ENCODE measurements around the gene GABPB2.

DNA sequence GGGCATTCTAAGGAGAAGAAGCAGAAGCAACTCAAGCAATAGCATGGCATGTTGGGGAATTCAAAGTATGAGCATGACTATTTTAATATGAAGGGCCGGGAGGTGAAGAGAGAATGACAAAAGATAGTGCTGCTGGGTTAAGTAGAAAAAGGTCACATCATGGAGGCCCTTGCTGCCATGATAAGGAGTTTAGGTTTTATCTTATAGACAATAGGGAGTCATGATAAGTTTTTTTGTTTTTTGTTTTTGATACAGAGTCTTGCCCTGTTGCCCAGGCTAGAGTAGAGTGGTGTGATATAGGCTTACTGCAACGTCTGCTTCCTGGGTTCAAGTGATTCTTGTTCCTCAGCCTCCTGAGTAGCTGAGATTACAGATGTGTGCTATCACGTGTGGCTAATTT, 31.0 kb upstream of the GABPB2 start:
- no peak for TF ChIP-seq YY1 (IDR thresholded peaks at IDR 0.05; ENCODE audit: insufficient read depth, insufficient read length)
- TF ChIP-seq SUZ12 (IDR thresholded peaks at IDR 0.05; ENCODE audit: extremely low read depth, insufficient read depth, insufficient read length): no peak
- TF ChIP-seq ZNF274 (IDR thresholded peaks at IDR 0.05; ENCODE audit: low read depth, low read length): no peak

Measured in NT2/D1 (cell line).